Effector memory CD4-positive, alpha-beta T cell (primary cell): ENCODE results near the gene ANGEL2.

Source experiments
- DNase-seq, 3 donors: peaks; one replicate each; pipeline ENCODE4 v3.0.0-alpha.2; 2020
- H3K27ac ChIP-seq: 2 replicates; pipeline ENCODE4 v1.7.0; 2013; ENCODE audit warnings: mild to moderate bottlenecking, low read length, moderate library complexity; ENCODE audit not compliant: insufficient read depth, poor library complexity, severe bottlenecking
- H3K27me3 ChIP-seq: replicated peaks from 2 replicates; pipeline ENCODE4 v1.7.0; 2013; ENCODE audit warnings: mild to moderate bottlenecking, low read length; ENCODE audit not compliant: insufficient read depth, control insufficient read depth, poor library complexity, severe bottlenecking
- H3K36me3 ChIP-seq: 2 replicates; pipeline ENCODE4 v1.7.0; 2013; ENCODE audit warnings: mild to moderate bottlenecking, low read length, moderate library complexity; ENCODE audit not compliant: control insufficient read depth, insufficient read depth
- H3K4me1 ChIP-seq: 2 replicates; pipeline ENCODE4 v1.7.0; 2013; ENCODE audit warnings: low read length, mild to moderate bottlenecking; ENCODE audit not compliant: control insufficient read depth, insufficient read depth, poor library complexity, severe bottlenecking
- H3K4me3 ChIP-seq: 2 replicates; pipeline ENCODE4 v1.7.0; 2013; ENCODE audit warnings: low read length, low read depth, mild to moderate bottlenecking; ENCODE audit not compliant: insufficient read depth, poor library complexity, severe bottlenecking
- H3K9me3 ChIP-seq: 2 replicates; pipeline ENCODE4 v1.7.0; 2013; ENCODE audit warnings: mild to moderate bottlenecking, low read length, moderate library complexity; ENCODE audit not compliant: control insufficient read depth

ANGEL2 gene

DNA sequence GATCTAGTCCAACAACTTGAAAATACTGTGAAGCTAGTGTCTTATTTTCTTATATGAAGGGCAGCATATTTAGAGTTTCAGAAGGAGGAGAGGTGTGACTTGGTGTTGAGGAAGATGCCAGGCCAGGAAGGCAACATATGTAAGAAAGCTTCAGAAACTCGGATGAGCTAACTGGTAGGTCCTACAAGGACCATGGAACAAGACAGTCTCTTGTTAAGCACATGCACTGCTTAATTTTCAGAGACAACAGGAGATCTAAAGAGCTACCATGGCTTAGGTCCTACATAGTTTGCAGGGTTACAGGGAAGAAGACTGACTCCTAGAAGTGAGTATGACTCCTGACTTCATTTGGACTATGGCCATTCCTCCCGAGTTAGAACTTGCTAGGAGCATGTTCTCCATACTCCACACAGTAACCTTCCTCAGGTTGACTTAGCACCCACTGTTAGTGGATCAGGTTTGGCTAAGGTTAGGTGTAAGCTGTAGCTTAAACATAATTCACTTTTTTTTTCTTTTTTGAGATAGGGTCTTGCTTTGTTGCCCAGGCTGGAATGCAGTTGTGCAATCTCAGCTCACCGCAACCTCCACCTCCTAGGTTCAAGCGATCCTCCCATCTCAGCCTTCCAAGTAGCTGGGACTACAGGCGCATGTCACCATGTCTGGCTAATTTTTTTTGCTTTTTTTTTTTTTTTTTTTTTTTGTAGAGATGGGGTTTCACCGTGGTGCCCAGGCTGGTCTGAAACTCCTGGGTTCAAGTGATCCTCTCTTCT lies 31.0 kb downstream of the ANGEL2 start:
- H3K4me3 ChIP-seq, result no peak overlapping the region
- H3K36me3 ChIP-seq, result no peaks in the 10 kb centered on the region
- H3K27me3 ChIP-seq, result no peaks in the 10 kb centered on the region
- H3K9me3 ChIP-seq, result no peaks in the 10 kb centered on the region
- H3K4me1 ChIP-seq, result no peaks in the 10 kb centered on the region
- H3K27ac ChIP-seq, result no peak overlapping the region
- DNase-seq, result no peak

DNA sequence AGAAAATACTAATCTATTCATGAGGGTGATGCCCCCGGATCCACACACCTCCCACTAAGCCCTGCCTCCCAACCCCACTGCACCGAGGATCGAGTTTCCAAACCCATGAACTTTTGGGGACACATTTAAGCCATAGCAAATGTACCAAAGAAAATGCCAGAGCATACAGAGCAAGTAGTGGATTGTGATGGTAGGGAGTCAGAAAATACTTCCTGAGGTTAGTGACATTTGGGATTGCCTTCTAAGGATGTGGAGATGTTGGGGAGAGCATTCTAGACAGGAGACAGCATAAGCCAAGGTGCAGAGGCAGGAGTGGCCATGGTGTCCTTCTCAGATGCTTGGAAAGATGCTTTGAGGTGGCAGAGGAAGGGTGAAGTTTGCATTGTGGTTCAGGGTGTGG lies 32.2 kb downstream of the ANGEL2 start:
- Histone ChIP-seq H3K4me3 (no peak overlapping the region), H3K27ac (no peak overlapping the region), H3K9me3 (no peaks in the 10 kb centered on the region), H3K27me3 (no peaks in the 10 kb centered on the region), H3K4me1 (no peaks in the 10 kb centered on the region), H3K36me3 (no peaks in the 10 kb centered on the region)
- no peak for DNase-seq

- Histone ChIP-seq H3K4me3 (no peak overlapping the region), H3K36me3 (no peaks in the 10 kb centered on the region), H3K27ac (no peak overlapping the region), H3K4me1 (no peaks in the 10 kb centered on the region), H3K27me3 (no peaks in the 10 kb centered on the region), H3K9me3 (no peaks in the 10 kb centered on the region)
- no peak for DNase-seq
Observed at GRCh38 chr1:212982430-212983152, 33.1 kb downstream of the ANGEL2 start.

DNA sequence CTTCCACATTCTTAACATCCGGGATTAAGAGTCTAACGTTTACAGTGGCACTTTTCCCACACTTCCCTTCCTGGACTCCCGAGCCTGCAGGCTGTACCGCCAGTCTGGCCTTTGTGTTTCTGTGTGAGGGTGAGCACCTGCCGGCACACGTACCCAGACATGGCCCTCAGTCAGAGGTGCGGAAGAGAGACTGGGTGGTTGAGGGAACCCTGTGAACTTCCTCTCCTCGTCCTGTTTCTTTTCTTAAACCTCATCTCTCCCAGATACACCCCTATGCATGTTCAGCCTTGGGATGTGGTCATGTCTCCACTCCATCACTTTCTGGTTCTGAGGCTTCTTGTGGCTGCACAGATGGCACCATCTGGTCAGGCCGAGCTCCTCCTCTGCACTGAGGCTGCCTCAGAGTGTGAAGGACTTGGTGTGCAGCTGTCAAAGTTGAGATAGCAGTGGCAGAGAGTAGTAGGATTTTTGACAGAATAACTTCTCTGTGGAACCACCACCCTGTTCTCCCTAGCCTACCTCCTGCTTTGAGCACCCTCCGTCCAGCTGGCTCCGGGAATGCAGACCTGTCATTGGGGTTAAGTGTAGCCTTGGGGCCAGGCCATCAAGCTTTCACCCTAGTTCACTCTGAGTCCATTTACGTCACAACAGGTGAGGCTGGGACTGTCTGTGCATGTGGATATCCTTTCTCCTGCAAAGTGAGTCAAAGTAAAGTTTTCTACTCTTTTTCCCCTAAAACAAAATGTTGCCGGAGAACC lies 33.9 kb downstream of the ANGEL2 start:
- Histone ChIP-seq H3K4me1 (no peaks in the 10 kb centered on the region), H3K36me3 (no peaks in the 10 kb centered on the region), H3K27ac (no peak overlapping the region), H3K4me3 (no peak overlapping the region), H3K27me3 (no peaks in the 10 kb centered on the region), H3K9me3 (no peaks in the 10 kb centered on the region)
- no peak for DNase-seq

- Histone ChIP-seq H3K4me3 (no peak overlapping the region), H3K27ac (no peak overlapping the region), H3K4me1 (no peaks in the 10 kb centered on the region), H3K9me3 (no peaks in the 10 kb centered on the region), H3K36me3 (no peaks in the 10 kb centered on the region), H3K27me3 (no peaks in the 10 kb centered on the region)
- no peak for DNase-seq
Observed at GRCh38 chr1:212981025-212981495, 34.6 kb downstream of the ANGEL2 start.

- Histone ChIP-seq H3K4me1 (no peaks in the 10 kb centered on the region), H3K9me3 (no peaks in the 10 kb centered on the region), H3K36me3 (no peaks in the 10 kb centered on the region), H3K27me3 (no peaks in the 10 kb centered on the region), H3K4me3 (no peak overlapping the region), H3K27ac (no peak overlapping the region)
- DNase-seq, result no peak
Observed at GRCh38 chr1:212980123-212980785, 35.4 kb downstream of the ANGEL2 start.

- Histone ChIP-seq H3K4me3 (no peak overlapping the region), H3K9me3 (no peaks in the 10 kb centered on the region), H3K36me3 (no peaks in the 10 kb centered on the region), H3K27me3 (no peaks in the 10 kb centered on the region), H3K4me1 (no peaks in the 10 kb centered on the region), H3K27ac (no peak overlapping the region)
- DNase-seq, result no peak
Observed at GRCh38 chr1:212979340-212980122, 36.1 kb downstream of the ANGEL2 start.

DNA sequence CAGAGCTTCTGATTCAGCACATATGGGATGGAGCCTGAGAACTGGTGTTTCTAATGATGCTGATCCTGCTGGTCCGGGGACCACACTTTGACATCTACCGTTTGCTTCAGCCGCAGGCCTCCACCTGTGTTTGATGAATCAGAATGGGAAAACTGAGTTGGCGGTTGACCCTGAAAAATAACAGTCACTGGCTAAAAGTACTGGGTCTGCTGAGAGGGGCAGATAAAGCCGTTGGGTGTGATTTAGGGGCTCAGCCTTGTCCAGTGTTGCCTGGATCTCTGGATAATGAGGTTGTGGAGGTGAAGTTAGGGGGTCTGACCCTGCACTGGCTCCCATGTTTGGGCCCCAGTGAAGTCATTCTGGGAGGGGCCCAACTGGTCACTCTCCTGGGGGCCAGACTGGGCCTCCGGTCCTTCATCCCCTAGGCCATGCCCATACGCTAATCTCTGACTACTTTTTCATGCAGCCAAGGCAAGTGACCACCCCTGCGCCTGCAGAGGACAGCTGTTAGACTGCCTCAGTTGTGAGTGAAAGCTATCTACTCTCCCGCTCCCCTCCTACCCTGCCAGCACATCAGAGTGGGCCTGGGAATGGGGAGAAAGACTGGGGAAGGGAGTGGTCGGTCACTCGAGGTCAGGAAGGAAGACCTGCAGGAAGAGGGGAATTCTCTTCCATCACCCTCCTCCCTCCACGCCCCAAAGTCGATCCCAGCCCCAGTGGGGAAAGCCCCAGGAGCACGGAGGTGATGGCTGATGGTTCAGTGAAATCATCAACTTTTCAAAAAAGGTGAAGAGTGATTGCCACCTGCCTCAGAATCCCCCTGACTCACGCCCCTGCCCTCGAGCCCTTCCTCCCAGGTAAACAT lies 37.7 kb downstream of the ANGEL2 start:
- Histone ChIP-seq H3K36me3 (no peaks in the 10 kb centered on the region), H3K4me3 (no peak overlapping the region), H3K27me3 (no peaks in the 10 kb centered on the region), H3K27ac (no peak overlapping the region), H3K4me1 (no peaks in the 10 kb centered on the region), H3K9me3 (no peaks in the 10 kb centered on the region)
- DNase-seq, result no peak
